ENCODE measurements around the gene SLC25A41.
"Not testable (repeated sequence)": the region's sequence is repeated elsewhere in the genome, so short reads cannot be mapped to it uniquely, and the experiment has no call there.

SLC25A41 gene

DNA sequence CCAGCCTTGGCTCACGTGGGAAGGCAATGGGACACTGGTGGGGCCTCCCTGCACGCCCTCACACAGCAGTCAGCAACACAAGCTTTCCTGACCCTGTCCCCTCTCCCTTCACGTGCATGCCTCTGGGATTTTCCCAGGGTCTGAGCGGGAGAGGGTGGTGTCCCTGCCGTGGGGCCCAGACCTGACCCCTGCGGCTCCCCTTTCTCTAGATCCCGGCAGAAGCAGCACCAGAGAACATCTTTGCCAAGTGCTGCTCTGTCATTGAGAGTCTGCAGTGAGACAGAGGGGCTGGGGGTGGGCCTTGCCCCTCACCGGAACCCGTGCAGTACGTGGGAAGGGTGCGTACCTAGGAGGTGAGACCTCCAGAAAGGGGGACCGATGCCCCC lies 21.5 kb downstream of the SLC25A41 start:
- no peak for DNase-seq (ENCODE audit: low spot score)

DNA sequence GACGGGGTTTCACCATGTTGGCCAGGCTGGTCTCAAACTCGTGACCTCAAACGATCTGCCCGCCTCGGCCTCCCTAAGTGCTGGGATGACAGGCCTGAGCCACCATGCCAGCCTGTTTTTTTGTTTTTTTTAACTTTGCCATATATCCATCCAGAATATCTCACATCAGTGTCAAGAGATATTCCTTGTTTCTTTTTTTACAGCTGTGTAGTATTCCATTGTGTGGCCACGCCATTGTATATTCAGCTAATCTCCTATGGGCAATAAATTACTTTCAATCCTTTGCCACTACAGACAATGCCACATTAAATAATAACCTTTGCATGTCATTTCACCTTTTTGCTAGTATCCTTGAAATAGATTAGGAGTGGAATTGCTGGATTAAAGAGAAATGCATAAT lies 24.2 kb downstream of the SLC25A41 start:
- DNase-seq (ENCODE audit: low spot score) = no peak

DNA sequence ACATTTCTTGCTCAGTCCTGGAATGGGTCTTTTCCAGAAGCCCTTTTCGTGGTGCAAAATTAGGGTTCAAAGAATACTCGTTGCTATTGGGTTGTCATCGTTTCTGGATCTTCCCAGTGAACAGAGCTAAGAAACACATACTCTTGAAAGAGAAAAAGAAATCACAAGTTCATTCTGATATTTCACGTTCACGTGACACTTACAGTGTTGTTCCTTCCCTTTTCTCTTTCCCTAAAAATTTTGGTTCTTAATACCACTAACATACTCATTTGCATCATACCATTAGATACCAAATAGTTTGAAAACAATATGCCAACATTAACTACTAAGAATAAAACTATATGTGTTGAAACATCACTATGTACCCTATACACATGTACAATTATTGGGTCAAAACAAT lies 27.2 kb downstream of the SLC25A41 start:
- no peak for DNase-seq (ENCODE audit: low spot score)

DNA sequence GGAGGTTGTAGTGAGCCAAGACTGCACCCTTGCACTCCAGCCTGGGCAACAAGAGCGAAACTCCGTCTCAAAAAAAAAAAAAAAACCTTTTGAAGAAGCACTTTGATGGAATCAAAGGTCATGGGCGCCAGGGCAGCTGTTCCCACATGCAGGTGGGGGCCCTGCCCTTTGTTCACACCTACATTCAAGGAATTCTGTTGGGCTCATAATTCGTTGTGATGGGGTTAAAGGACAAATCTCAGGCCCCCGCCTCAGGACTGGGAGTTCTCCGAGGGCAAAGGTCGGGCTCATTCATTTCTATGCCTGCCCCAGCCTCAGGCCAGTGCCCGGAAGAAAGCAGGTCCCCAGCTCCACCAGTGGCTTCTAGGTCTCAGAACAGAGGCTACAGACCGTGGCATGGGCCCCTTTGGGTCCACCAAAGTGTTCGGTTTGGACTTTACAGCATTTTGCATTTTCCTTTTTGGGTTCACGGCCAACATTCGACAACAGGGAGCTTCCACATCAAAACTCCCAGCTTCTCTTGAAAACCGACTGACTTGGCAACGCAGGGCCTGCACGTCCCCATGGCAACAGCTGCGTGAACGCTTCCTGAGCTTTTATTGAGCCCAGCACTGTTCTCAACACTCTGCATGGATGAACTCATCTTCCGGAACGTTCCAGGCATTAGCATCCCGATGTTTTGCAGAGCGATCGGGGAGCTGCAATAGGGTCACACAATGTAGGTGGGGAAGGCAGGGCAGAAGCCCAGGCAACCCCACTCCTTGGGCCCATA lies 30.5 kb downstream of the SLC25A41 start:
- no peak for DNase-seq (ENCODE audit: low spot score)

DNA sequence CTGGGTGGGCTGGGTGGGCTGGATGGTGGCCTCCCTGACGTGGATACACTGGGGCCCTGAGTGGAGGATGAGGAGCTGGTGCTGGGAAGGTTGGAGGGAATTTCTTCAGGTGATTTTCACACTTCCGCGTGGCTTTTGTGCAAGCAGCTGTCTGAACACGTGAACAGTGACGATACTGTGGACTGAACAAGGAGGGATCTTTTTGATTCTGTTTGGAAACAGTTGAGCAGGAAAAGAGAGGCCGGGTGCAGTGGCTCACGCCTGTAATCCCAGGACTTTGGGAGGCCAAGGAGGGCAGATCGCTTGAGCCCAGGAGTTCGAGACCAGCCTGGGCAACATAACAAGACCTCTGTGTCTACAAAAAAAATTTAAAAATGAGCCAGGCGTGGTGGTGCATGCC lies 31.5 kb downstream of the SLC25A41 start:
- DNase-seq (ENCODE audit: low spot score) = no peak

DNA sequence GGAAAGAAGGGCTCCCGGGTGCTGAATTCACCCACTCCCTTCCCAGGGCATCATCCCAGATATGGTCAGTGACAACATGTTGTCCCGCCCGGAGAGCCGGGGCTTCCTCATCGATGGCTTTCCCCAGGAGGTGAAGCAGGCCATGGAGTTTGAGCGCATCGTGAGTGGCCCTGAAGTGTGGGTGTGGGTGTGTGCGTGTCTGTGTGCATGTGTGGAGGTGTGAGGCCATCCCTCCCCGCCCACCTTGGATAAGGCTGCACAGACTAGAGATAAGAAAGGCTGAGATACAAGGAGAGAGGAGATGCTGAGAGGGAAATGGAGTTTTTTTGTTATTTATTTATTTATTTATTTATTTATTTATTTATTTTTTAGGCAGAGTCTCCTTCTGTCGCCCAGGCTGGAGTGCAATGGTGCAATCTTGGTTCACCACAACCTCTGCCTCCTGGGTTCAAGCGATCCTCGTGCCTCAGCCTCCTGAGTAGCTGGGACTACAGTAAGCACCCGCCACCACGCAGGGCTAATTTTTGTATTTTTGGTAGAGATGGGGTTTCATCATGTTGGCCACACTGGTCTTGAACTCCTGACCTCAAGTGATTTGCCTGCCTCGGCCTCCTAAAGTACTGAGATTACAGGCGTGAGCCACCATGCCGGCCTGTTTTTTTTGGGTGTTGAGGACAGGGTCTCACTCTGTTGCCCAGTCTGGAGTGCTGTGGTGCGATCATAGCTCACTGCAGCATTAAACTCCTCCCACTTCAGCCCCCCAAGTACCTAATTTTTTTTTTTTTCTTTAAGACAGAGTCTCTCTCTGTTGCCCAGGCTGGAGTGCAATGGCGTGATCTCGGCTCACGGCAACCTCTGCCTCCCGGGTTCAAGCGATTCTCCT lies 33.3 kb downstream of the SLC25A41 start:
- DNase-seq (ENCODE audit: low spot score) = not testable (repeated sequence)

DNA sequence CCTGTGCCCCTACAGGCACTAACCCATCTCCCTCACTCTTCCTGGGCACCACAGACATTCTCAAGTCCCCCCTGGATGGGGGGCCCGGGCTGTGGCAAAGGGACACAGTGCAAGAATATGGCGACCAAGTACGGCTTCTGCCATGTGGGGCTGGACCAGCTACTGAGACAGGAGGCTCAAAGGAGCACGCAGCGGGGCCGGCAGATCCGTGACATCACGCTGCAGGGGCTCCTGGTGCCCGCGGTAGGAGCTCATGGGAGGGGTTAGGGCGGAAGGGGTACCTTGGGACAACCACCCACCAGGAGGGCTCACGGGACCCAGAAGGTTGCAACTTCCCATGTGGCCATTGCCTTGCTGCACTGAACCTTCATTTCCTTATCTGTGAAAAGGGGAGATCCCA lies 37.3 kb downstream of the SLC25A41 start:
- DNase-seq (ENCODE audit: low spot score) = no peak

DNA sequence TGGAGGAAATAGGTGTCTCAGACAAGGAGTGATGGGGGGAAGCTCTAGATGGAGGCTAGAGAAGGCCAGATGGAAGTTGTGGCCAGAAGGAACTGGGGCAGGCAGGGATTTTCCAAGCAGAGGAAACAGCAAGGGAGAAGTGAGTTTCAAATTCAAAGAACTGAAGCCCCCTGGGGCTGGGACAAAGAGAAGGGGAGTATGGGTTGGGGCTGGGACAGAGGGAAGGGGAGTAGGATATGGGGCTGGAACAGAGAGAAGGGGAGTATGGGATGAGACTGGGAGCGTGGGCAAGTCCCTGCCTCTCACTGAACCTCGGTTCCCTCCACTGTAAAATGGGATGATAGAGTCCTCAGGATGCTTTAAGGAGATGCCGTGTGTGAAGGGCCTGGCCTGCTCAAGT lies 38.7 kb downstream of the SLC25A41 start:
- no peak for DNase-seq (ENCODE audit: low spot score)

DNA sequence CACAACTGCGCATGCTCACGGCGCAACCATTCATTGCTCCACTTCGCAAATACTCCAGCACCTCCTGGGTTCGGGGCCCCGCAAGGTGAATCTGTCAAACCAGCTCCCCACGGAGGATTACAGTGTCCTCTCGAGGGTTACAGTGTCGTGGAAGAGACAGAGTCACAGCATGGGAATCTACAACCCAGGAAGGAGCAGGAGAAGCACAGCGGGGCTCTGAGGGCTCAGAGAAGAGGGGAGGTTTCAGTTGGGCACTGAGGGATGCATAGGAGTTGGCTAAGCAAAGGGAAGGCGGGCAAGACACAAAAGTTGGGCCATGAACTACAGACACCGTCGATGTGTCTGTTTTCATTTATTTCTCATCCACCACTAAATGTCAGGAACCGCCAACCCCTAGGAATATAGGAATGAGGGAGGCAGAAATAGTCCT lies 39.6 kb downstream of the SLC25A41 start:
- no peak for DNase-seq (ENCODE audit: low spot score)

DNA sequence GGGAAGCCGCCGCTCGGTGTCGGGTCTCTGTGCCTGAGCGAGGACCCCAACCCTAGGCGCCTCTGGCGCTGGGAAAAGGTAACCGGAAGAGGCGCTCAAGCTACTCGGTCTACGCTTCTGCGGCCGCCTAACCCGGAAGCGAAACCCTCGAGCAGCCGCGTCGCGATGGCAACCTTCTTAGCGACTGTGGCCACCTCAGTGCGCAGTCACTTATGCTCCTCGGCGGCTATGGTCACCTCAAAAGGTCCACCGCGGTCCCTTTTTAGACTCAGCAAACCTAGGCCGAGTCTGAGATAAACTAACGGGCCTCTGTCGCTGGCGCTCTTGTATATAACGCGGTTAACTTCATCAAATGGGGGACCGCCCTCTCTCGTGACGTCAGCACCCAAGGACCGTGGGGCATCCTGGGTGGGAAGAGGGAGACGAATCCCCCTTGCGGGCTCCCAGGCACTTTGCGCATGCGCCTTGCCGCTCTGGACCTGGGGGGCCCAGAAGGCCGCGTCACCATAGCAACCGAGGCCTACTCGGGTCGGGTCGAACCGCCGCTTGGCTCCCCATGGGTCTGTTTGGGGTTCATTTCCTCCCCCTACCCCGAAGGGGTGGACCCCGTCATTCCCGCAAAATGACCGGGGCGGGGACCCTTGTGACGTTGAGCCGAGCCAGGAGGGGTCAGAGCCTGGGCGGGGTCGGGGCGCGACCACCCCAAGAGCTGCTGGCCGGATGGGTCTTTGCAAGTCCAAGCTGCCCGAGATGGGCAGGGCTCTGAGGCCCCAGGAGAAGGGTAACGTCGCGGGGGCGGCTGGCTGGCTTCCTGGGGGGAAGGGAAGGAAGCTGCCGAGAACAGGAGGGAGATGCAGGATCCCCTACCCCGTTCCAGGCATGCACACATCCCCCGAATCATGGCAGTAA lies 40.2 kb downstream of the SLC25A41 start, which contains the start of gene GTF2F1:
TSS of gene GTF2F1 (minus strand) at position 91 of the 909 bp plus-strand sequence. CDS start 169 bp downstream, outside the sequence.
- peak; percentile 97 for DNase-seq (ENCODE audit: low spot score)

DNA sequence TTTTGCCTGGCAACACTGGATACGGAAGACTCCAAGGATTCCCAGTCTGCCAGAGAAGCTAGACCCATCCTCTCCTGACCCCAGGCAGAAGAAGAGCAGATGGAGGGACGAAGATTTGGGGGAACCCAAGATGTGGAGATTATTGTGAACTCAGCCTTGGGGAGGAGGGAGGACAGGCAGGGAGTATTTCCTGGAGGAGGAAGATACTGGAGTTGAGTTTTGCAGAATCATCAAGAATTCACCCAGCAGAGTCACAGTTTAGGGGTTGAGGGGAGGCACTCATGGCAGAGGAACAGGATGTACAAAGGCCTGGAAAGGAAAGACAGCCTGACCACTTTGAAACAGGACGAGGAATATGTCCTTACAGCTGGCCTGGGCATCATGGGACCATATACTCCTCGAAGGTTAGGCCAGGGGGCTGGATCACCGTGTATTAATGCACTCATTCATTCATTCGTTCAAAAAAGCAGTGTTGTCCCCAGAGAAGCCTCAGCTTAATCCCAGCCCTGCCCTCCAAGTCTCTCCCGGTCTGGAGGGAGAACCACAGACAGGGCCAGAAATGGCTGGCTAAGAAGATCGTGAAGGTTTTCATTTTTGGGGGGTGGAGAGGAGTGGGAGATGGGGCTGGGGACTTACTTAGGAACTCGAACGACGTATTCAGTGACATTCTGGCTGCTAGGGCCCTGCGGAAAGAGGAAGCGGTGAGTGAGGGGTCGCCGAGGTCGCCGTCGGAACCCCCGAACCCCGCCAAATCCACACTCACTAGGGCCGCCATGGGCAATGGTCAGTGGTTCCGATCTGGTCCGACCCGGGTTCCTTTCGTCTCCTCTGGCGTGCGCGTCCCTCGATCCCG lies 41.1 kb downstream of the SLC25A41 start:
- no peak for DNase-seq (ENCODE audit: low spot score)

DNA sequence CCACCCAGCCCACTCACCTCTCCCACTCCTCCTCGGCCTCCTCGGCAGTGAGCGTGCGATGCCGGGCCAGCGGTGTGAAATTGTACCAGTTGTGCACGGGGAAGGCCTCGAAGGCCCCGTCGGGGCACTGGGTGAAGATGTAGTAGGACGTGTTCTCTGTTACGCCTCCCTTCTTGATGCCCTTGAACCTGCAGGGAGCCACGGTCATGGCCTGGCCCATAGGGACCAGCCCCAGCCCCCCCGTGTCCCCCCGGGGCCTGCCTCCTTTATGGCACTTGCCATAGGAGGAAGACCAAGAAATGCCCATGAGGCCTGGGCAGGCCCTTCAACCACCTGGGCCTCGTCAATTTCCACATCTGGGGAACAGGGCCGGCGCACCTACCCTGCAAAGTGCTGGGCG lies 46.2 kb downstream of the SLC25A41 start:
- no peak for DNase-seq (ENCODE audit: low spot score)

DNA sequence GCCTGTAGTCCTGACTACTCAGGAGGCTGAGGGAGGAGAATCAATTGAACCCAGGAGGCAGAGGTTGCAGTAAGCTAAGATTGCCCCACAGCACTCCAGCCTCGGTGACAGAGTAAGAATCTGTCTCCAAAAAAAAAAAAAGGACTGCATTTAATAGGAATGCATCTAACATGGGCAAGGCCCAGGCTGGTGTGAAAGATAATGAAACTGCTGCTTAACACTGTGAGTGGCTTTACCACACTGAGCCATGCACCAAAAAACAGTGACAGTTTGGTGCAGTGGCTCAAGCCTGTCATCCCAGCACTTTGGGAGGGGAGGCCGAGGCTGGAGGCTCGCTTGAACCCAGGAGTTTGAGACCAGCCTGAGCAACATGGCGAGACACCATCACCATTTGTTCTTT lies 49.2 kb downstream of the SLC25A41 start:
- no peak for DNase-seq (ENCODE audit: low spot score)

DNA sequence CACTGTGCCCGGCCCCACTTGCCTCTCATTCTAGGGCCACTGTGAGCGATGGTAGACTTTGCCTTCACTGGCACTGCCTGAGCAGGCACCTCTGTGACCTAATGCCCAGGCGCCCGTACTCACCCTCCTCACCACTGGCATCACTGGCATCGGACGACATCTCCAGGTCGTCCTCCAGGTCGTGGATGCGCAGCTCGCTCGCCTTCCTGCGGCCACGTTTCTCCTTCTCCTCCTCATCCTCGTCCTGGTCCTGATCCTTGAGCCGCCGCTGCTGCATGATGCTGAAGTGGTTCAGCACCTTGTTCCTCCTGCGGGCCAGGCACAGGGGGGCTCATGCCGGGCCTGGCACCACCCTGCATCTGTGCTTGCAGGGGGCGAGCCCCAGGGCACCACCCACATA lies 50.4 kb downstream of the SLC25A41 start:
- no peak for DNase-seq (ENCODE audit: low spot score)

DNA sequence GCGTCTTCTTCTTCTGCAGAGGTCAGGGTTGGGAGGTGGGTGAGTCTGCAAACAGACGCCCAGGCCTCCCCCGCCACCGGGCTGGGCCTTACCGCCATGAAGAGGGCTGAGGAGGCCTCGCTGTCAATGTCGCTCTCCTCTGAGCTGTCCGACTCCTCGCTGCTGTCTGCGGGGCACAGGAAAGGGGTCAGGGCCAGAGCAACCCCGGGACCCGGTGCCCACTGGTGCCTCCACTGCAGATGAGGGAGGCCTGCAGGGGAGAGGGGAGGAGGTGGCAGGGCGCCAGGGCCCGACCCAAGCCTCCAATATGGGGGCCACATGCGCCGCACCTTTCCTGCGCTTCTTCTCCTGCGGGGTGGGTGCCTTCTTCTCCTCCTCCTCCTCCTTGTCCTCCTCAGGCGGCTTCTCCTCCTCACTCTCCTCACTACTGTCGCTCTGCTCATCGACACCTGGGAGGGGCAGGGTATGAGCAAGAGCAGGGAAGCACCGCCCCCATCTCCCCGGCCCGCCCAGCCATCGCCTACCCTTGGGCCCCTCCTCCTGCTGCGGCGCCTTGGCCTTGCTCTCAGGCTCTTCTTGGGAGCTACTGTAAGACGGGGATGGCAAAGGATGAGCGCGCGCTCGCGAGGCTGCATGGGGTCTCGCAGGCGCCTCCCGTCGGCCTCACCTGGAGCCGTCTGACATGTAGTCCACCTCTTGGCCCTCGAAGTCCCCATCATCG lies 52.4 kb downstream of the SLC25A41 start:
- no peak for DNase-seq (ENCODE audit: low spot score)

DNA sequence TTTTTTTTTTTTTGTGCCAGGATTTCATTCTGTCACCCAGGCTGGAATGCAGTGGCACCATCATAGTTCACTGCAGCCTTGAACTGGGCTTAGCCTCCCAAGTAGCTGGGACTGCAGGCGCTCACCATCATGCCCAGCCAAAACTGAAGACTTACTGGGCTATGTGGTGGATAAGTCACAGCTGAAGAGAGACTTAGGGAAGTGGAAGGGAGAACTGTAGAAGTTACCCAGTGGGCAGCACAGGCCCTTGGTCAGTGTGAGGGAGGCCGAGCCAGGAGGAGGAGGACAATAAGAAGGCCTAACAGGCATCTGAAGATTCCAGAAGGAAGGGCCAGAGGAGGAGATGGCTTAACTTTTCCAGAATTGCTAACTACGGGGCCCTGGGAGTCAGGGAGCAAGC lies 53.8 kb downstream of the SLC25A41 start:
- no peak for DNase-seq (ENCODE audit: low spot score)

DNA sequence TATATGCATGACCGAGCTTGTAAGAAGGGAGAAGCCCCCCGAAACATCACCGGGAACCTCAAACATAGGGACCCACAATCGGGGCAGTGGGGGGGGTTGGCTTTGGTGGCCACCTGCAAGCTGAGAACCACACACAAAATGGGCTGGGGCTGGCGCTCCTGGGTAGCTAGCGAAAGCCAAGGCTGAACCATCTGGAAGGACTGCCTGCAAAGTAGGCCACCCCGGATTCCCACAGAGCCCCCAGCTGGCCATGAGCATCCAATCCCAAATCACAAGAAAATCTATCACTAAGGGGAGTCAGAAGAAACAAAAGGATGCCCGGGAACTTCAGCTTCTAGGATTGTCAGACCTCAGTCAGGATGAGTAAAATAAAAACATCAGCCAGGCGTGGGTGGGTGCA lies 55.1 kb downstream of the SLC25A41 start:
- DNase-seq (ENCODE audit: low spot score) = no peak

DNA sequence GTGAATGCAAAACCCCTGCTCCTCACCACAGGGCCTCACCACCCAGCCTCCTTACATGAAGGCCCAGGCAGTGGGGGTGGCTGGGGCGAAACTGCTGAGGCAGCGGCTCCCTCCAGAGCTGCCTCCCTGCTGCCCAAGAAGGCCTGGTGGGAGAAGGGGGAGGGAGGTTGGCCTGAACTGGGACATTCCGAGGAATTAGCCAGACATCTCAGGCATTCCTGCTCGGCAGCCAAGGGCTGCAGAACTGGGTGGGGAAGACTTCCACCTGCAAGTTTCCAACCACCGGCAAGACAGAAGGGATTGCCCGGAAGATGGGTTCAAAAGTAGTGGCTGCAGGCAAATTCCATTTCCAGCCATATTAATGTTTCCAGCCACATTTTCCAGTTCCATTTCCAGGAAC lies 55.5 kb downstream of the SLC25A41 start:
- no peak for DNase-seq (ENCODE audit: low spot score)

DNA sequence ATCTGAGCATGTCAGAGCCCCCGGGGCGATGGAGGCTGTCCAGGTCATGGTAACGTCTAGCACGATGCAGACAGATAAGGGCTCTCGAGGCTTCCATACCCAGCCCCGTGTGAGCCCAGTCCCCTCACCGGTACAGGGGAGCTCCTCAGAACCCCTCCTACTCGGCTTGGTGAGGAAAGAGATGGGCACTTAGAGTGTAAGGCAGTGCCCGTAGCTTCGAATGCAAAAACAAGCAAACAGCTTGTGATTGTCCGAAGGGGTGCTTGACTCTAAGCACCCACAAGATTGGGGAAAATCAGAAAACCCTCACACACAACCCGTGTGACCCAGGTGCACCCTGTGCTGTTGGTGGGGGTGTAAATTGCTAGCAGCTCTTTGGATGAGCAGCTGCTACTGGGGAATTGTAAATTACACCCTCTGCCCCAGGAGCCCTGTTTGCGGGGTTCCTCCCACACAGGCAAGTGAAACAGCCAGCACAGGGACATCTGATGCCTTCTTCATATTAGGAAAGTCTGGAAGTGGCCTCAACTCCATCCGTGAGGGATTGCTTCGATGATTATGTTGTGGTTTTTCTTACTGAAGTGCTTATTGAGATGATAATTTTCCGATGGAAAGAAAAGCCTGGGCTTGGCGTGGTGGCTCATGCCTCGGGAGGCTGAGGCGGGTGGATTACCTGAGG lies 56.9 kb downstream of the SLC25A41 start:
- no peak for DNase-seq (ENCODE audit: low spot score)

Measured in left forelimb (tissue), 1 donor.